ENCODE measurements around the gene TLL2.

DNA sequence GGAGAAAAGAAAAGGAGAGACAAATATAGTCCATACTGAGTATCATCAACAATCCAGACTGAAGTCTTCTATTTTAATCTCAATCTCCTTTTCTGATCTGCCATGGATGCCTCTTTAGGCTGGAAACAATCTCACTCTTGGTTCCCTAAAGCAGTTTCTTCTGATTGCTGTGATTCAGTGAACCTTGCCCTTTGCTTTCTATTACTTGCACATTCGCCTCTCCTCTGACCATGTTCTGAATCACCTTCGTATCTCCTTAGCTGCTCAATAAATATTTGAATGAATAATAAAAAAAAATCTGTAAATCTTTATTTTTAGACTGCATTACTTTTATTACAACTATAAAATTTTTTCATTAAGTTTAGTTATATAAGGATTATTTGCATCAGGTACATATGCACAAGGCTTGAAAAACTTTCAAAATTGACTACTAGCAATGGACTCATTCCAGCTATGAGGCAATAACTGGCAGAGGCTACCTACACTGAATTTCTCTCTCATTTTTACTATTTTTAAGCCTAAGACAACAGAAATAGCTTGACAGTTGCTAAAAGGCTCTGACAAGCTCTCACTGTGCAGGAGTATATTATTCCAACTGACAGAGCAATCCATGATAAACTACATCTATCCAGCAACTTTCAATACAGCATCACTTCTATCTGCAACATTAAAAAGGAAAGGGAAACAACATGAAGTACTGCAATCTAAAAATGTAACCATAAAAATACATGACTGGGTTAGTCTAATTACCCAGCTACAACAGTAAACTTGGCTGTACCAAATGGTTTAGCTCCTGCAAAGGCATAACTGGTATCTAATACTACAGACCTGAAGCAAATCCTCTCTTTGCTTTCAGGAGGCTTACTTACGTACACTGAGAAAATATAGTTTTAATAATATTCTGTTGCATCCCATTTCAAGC is 47.5 kb upstream of the TLL2 start:
- no peak for TF ChIP-seq CTCF (conservative IDR thresholded peaks at IDR 0.05; ENCODE audit: low read depth, low read length)
- no peak for TF ChIP-seq EZH2phosphoT487 (IDR thresholded peaks at IDR 0.05; ENCODE audit: borderline replicate concordance, low read length)
- TF ChIP-seq EZH2 (IDR thresholded peaks at IDR 0.05; ENCODE audit: low read length, unreplicated experiment), result no peak
